HG03565 (cell line): ENCODE measurements around the gene LYSMD1.

Experiments used
- ATAC-seq: cut with Tn5 transposase; IDR thresholded peaks from one replicate; pipeline ENCODE4 v1.9.1; 2021; ENCODE audit warnings: mild to moderate bottlenecking, moderate library complexity; ENCODE audit not compliant: unreplicated experiment

Gene LYSMD1

DNA sequence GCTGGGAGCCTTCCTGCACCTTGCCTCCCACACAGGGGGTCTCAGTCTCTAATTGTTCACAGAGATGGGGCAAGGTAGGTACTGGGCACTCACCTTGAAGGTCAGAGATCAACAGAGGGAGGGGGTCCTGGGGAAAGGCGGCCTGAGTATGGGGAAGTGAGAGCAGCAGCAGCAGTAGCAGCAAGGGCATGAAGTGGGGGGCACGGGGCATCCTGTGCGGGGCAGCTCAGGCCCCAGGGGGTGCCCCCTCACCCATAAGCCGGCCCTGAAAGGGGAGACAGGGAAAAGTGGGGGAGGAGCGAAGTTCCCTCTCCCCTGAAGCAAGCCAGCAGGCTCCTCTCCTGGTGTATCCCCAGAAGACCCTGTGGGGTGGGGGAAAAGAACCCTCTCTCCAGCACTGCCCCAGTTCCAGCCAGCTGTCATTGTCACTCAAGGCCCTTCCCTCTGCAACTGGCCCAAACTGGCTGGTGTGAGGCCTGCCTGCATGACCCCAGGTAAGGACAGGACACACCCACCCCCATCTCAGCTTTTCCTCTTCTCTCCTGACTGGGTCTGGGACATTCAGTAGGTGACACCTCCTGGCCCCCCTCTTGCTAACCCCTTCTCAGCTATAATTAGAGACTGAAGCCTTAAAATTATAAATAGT is 23.2 kb downstream of the LYSMD1 start:
- ATAC-seq, result no peak

DNA sequence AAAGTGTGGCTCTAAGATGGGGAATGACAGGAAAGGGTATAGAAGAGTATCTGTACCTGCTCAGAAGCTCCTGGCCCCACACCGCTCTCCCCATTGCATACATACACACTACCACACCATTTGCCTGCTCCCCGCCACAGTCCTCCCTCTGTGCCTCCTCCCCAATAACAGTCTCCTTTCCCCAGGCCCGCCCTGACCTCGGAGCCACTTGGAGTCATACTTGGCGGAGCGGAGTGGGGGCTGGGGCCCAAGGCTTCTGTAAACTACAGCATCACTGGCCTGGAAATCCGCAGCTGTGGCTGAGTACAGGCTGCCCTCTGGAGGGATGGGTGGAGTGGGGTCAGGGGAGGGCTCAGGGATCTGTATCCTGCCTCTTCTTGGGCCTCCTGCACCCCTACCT is 27.9 kb downstream of the LYSMD1 start:
- ATAC-seq, result no peak

- ATAC-seq, result no peak
Observed at GRCh38 chr1:151135433-151136385, 30.0 kb downstream of the LYSMD1 start.

DNA sequence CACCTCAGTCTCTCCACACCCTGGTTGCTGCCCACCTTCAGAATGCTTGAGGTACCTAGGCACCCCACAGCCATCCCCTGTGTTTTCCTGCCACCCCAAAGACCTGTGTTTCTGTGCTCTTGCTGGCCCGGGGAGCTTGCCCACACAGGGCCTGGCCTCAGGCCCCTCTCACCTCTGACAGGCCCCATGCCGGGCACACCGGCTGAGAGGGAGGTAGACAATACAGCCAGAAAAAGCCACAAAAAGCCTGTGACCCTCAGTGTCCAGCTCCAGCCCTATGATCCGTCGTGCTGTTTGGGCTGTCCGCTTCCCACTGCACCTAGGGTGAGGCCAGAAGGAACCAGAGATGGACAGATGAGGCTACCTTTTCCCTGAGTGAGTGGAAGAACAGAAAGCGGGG is 30.7 kb downstream of the LYSMD1 start:
- no peak for ATAC-seq

DNA sequence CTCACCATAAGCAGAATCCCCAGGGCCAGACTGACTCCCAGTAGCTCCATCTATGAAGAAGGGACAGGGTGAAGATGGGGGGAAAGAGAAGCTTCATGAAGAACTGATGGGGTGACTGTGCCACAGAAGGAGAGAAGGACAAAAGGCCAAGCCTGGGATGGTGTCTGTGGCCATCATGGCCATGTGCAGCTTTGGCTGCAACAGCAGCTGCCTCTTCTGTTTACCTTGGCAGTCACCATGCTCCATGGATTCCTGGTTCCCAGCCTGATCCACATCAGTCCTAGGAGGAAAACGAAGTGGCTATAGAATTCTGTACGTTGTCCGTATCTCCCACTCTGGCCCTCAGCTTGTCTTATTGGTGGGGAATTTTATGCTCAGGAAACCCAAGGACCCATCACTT is 31.3 kb downstream of the LYSMD1 start:
- ATAC-seq, result no peak

GRCh38 chr1:151133018-151133806 is 32.5 kb downstream of the LYSMD1 start:
- no peak for ATAC-seq

- no peak for ATAC-seq
Observed at GRCh38 chr1:151132335-151133017, 33.2 kb downstream of the LYSMD1 start.

DNA sequence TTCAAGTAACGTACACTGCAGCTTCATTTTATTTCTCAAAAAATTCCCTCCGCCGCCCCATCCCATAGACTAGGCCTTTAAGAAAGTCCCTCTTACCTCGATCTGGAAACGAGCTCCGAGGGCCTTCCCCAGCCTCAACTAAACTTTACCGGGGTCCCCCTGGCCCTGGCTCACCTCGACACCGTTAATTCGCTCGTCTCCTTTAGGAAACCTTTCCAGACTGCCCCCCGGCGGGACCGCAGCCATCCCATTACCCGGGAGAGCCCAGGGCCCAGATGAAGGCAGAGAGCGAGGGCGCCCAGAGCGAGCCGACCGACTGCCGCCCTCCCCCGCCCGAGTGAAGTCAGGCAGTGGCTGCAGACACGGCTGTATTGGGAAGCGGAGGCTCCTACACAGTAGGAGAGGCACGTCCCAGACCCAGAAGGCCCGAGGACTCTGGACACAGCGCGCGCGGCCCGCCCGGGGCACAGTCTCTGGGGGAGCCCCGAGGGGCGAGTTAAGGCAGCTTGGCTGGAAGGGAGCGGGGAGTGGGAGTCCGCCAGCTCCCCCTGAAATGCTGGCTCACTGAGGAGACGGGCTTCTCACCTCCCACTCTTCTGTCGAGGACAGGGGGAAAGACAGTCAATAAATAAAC is 33.9 kb downstream of the LYSMD1 start:
- no peak for ATAC-seq

GRCh38 chr1:151130987-151131586 is 34.6 kb downstream of the LYSMD1 start:
- peak; percentile 41 for ATAC-seq

GRCh38 chr1:151128800-151129199 is 36.9 kb downstream of the LYSMD1 start:
- no peak for ATAC-seq

GRCh38 chr1:151124763-151125403 is 40.8 kb downstream of the LYSMD1 start:
- no peak for ATAC-seq

GRCh38 chr1:151113877-151114276 is 51.8 kb downstream of the LYSMD1 start:
- no peak for ATAC-seq
